Left ventricle myocardium inferior (tissue), 1 donor: ENCODE data around the gene NOS2. TPM values are rescaled to one million over a fixed set of nuclear protein-coding genes. Genes with fewer than 3 reads are reported as not detected.

ENCODE experiments used
- DNase-seq: peaks from one replicate; pipeline ENCODE4 v3.0.0-alpha.2; 2020
- H3K27ac ChIP-seq: fragments of 200-600 bp; replicated peaks from 2 replicates; pipeline ENCODE4 v1.8.0; 2021
- H3K27me3 ChIP-seq: fragments of 200-600 bp; 2 replicates; pipeline ENCODE4 v1.8.0; 2021; ENCODE audit warnings: low read depth
- H3K36me3 ChIP-seq: fragments of 200-600 bp; 2 replicates; pipeline ENCODE4 v1.8.0; 2021
- H3K4me1 ChIP-seq: fragments of 200-600 bp; 2 replicates; pipeline ENCODE4 v1.8.0; 2021
- H3K4me3 ChIP-seq: fragments of 200-600 bp; 2 replicates; pipeline ENCODE4 v1.8.0; 2021; ENCODE audit warnings: mild to moderate bottlenecking, moderate library complexity
- H3K9me3 ChIP-seq: fragments of 200-600 bp; replicated peaks from 2 replicates; pipeline ENCODE4 v1.8.0; 2021
- intact Hi-C: fragments of 100-400 bp; cut with micrococcal nuclease; formaldehyde crosslinking; loops from one replicate; pipeline ENCODE4 v1.11.0; 2022
- total RNA-seq: library from RNA; stranded (reverse); fragmentation: NEBNext Ultra II Directional; extraction: Animal tissue kit (Norgen Biotek cat#: 25700); gene quantifications from one replicate; pipeline ENCODE4 v1.2.1, GENCODE V29; 2021
- TF ChIP-seq, protein P1 (sequence below): fragments of 200-600 bp; IDR thresholded peaks from 2 replicates; pipeline ENCODE4 v1.8.0; 2021; ENCODE audit warnings: antibody characterized with exemption, mild to moderate bottlenecking, borderline replicate concordance
- donor health status: DM: no; HTN: yes; CAD: no; lungs with severe emphysema.

Gene NOS2
- total RNA-seq, 1 donor from 2014 or later = 0.19 TPM

DNA sequence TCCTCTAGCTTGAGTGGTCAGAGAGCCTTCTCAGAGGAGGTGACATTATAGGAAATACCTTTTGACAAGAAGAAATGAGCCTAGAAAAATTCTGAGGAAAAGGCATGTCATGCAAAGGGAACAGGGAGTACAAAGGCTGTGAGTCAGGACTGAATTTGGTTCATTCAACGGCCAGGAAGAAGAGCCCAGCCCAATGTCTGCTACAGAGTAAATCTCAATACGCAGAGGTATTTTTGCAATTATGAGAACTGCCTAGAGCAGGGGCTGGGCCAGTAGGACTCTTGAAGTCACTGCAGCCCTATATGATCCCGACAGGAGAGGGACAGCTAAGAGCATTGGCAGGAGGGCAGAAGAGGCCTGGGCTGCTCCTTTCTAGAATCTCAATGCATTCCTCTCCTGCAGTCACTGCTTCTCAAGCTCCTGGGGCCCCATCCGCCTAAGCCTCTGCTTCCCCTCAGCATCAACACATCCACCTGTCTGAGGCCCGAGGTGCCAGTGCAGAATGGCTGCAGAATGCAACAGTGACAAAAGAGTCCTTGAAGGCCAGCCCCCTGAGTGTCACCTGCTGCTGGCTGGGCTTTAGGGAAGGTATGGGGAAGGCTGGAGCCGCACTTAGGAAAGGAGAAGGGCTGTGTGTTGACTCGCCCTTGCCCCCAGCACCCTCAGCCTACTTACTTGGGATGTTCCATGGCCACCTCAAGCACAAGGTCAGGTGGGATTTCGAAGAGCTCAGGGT is 20.1 kb downstream of the NOS2 start:
- intact Hi-C loops = no loop called here
- H3K9me3 ChIP-seq = no peaks in the 10 kb centered on the region
- H3K4me3 ChIP-seq = no peak overlapping the region
- DNase-seq = no peak
- H3K36me3 ChIP-seq = no peaks in the 10 kb centered on the region
- H3K27ac ChIP-seq = no peak overlapping the region
- peaks cover 16% of the 10 kb centered on the region for H3K4me1 ChIP-seq
- no peaks in the 10 kb centered on the region for H3K27me3 ChIP-seq
- TF ChIP-seq, protein P1, sequence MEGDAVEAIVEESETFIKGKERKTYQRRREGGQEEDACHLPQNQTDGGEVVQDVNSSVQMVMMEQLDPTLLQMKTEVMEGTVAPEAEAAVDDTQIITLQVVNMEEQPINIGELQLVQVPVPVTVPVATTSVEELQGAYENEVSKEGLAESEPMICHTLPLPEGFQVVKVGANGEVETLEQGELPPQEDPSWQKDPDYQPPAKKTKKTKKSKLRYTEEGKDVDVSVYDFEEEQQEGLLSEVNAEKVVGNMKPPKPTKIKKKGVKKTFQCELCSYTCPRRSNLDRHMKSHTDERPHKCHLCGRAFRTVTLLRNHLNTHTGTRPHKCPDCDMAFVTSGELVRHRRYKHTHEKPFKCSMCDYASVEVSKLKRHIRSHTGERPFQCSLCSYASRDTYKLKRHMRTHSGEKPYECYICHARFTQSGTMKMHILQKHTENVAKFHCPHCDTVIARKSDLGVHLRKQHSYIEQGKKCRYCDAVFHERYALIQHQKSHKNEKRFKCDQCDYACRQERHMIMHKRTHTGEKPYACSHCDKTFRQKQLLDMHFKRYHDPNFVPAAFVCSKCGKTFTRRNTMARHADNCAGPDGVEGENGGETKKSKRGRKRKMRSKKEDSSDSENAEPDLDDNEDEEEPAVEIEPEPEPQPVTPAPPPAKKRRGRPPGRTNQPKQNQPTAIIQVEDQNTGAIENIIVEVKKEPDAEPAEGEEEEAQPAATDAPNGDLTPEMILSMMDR = no peak

DNA sequence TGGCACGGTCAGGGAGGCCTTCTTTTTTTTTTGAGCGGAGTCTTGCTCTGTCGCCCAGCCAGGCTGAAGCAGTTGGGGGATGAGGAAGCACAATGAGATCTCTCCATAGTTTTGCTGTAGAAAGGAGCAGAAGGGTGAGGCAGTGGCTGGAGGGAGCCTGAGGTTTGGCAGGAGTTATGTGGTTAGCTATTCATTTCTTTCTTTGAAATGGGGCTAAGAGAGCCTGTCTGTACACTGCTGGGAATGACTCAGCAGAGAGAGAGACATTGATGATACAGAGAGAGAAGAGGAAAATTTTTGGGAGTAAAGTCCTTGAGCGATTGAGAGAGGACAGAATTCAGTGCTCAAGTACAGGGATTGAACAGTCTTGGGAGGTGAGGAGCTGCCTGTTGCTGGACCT is 22.1 kb downstream of the NOS2 start:
- DNase-seq = no peak
- no peak overlapping the region for H3K27ac ChIP-seq
- no peaks in the 10 kb centered on the region for H3K36me3 ChIP-seq
- no peak overlapping the region for H3K4me3 ChIP-seq
- H3K27me3 ChIP-seq = no peaks in the 10 kb centered on the region
- intact Hi-C loops = no loop called here
- peaks cover 10% of the 10 kb centered on the region for H3K4me1 ChIP-seq
- no peaks in the 10 kb centered on the region for H3K9me3 ChIP-seq
- TF ChIP-seq, protein P1 = no peak

DNA sequence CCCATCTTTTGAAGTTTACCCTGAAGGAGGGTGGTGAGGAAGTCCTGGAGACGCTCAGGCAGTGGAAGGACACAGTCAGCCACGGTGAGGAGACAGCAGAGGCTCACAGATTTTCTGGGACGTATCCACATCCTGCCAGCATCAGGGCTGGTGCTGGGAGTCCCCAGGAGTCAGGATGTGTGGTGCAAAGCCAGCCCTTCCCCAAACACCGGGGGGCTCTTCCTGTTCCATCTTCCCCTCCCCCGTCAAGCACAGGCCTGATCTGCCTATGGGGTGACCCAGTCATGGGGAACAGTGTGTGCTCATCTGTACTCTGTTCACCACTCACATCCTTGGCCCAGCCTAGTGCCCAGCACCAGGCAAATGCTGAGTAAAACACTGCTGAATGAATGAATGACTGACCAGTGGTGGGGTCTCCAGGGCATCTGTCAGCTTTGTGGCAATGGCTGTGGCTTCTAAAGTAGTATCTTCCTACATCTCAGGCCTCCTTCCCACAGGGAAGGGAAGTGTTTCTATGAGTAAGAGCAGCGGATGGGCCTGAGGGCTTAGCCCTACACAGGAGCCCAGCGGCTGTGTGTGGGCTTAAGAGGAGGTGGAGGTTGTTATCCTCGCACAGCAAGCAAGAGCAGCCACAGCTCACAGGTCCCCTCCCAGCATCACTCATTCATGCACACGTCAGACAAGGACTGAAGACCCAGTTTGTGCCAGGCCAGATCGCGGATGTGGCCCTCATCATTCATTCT is 23.3 kb downstream of the NOS2 start:
- H3K4me3 ChIP-seq = no peak overlapping the region
- intact Hi-C loops = no loop called here
- H3K9me3 ChIP-seq = no peaks in the 10 kb centered on the region
- H3K27me3 ChIP-seq = no peaks in the 10 kb centered on the region
- H3K4me1 ChIP-seq = no peaks in the 10 kb centered on the region
- H3K36me3 ChIP-seq = no peaks in the 10 kb centered on the region
- H3K27ac ChIP-seq = no peak overlapping the region
- TF ChIP-seq, protein P1 = no peak
- DNase-seq = no peak

DNA sequence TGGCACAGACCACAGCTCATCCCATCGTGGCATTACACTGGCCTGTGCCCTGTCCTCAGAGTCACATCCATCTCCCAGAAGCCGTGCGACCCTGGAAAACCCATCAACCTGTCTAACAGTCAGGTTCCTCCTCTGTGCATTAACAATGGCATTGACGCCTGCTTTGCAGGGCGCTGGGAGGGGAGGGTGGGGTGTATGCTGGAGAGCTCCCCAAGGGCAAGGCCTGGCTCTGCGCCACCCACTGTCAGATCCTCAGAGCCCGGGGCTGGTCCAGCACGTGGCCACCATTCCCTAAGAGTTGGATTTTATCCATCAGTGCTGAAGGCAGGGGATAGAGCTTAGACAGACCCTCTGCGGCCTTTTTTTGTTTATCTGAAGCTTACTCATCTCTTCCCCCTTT is 28.7 kb downstream of the NOS2 start:
- TF ChIP-seq, protein P1 = no peak
- intact Hi-C loops = no loop called here
- H3K27me3 ChIP-seq = no peaks in the 10 kb centered on the region

DNA sequence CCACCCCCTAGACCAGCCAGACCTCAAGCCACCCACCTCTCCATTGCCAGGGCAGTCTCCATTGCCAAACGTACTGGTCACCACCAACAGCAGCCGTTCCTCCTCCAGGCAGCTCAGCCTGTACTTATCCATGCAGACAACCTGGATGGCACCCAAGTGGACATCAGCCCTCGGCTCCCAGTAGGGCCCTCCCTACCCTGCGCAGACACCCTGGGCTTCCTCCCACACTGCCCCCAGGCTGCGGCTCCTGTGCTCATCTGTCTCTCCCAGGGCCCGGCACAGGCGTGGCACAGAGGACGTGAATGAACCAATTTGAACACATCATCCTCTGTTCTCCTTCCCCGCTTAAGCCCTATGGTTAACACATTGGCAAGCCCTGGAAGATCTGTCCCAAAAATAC is 29.5 kb downstream of the NOS2 start:
- Histone ChIP-seq H3K27ac (no peak overlapping the region), H3K4me3 (no peak overlapping the region), H3K27me3 (no peaks in the 10 kb centered on the region), H3K36me3 (no peaks in the 10 kb centered on the region), H3K9me3 (no peaks in the 10 kb centered on the region), H3K4me1 (no peaks in the 10 kb centered on the region)
- TF ChIP-seq, protein P1 = no peak
- no peak for DNase-seq
- intact Hi-C loops = no loop called here

More for the DNA sequence above, 28.7 kb downstream of the NOS2 start:
- H3K27ac ChIP-seq = no peak overlapping the region
- H3K36me3 ChIP-seq = no peaks in the 10 kb centered on the region
- H3K9me3 ChIP-seq = no peaks in the 10 kb centered on the region
- DNase-seq = no peak
- H3K4me1 ChIP-seq = no peaks in the 10 kb centered on the region
- no peak overlapping the region for H3K4me3 ChIP-seq
